ENCODE measurements around the gene MTHFR. TPM values are rescaled to one million over a fixed set of nuclear protein-coding genes. Genes with fewer than 3 reads are reported as not detected.

MTHFR gene
- total and polyA plus RNA-seq, 4 donors = 5.5 to 29.0 (median 18.3) TPM

- Histone ChIP-seq H3K4me1 (ENCODE audit: control insufficient read depth in 4 of 4, insufficient read depth in 4 of 4, low read length in 3 of 4) (peaks cover 0 to 22% (median 8%) of the 10 kb centered on the region in 4 donors), H3K9ac (ENCODE audit: low read depth in 1 of 2, low read length in 2 of 2) (peak overlapping the region; percentile 10 to 70), H3K4me3 (ENCODE audit: low read depth in 1 of 3, low read length in 3 of 3) (no peak overlapping the region), H3K27ac (ENCODE audit: low read depth in 1 of 2, low read length in 2 of 2) (peak overlapping the region; percentile 62 to 65), H3K36me3 (ENCODE audit: control insufficient read depth in 4 of 4, insufficient read depth in 3 of 4, low read depth in 1 of 4, low read length in 3 of 4) (peaks cover 16 to 38% (median 28%) of the 10 kb centered on the region in 4 donors), H3K9me3 (ENCODE audit: control insufficient read depth in 4 of 4, low read length in 3 of 4) (no peaks in the 10 kb centered on the region), H3K27me3 (ENCODE audit: control insufficient read depth in 4 of 4, insufficient read depth in 4 of 4, low read length in 3 of 4) (no peaks in the 10 kb centered on the region)
- no peak for DNase-seq (ENCODE audit: low spot score)
- 71% methylated on average over 19 of the region's 19 CpGs for WGBS
- TF ChIP-seq FOXA2 (IDR thresholded peaks at IDR 0.05) (peak; percentile 89), HNF4G (IDR thresholded peaks at IDR 0.05) (peak; percentile 27), CTCF (IDR thresholded peaks at IDR 0.05; ENCODE audit: low read depth, low read length, missing input control) (no peak), EGR1 (IDR thresholded peaks at IDR 0.05; ENCODE audit: low read depth in 2 of 2) (peak; percentile 63 to 89), YY1 (IDR thresholded peaks at IDR 0.05) (peak; percentile 85), REST (IDR thresholded peaks at IDR 0.05) (peak; percentile 88), MAX (IDR thresholded peaks at IDR 0.05) (peak; percentile 97), GABPA (IDR thresholded peaks at IDR 0.05 in 1 of 2, conservative IDR thresholded peaks at IDR 0.05 in 1 of 2) (peak in 1 of 2 donors; percentile 60), TAF1 (conservative IDR thresholded peaks at IDR 0.05) (no peak), FOXA1 (IDR thresholded peaks at IDR 0.05) (peak; percentile 84), RAD21 (IDR thresholded peaks at IDR 0.05) (peak; percentile 53), HNF4A (conservative IDR thresholded peaks at IDR 0.05) (peak; percentile 77 to 84), NR2F2 (IDR thresholded peaks at IDR 0.05) (peak; percentile 97), JUND (IDR thresholded peaks at IDR 0.05) (peak; percentile 98 to 99), SP1 (IDR thresholded peaks at IDR 0.05) (peak; percentile 96), ATF3 (IDR thresholded peaks at IDR 0.05) (peak; percentile 94), ZBTB33 (IDR thresholded peaks at IDR 0.05) (no peak), RXRA (IDR thresholded peaks at IDR 0.05) (peak; percentile 90 to 95)
These were observed 14.7 kb downstream of the MTHFR start for GRCh38 chr1:11790880-11791715.

All from liver (tissue), 9 donors.